Stimulated activated CD8-positive, alpha-beta memory T cell treated with anti-CD3 and anti-CD28 coated beads, Interleukin-7, amount 100 ng/mL, for 24 hours (primary cell): Measurements from ENCODE around the gene GSTO1.

ENCODE experiments used
- DNase-seq: peaks from one replicate; pipeline ENCODE4 v3.0.0-alpha.2; 2020; ENCODE audit warnings: low read depth

Gene GSTO1

DNA sequence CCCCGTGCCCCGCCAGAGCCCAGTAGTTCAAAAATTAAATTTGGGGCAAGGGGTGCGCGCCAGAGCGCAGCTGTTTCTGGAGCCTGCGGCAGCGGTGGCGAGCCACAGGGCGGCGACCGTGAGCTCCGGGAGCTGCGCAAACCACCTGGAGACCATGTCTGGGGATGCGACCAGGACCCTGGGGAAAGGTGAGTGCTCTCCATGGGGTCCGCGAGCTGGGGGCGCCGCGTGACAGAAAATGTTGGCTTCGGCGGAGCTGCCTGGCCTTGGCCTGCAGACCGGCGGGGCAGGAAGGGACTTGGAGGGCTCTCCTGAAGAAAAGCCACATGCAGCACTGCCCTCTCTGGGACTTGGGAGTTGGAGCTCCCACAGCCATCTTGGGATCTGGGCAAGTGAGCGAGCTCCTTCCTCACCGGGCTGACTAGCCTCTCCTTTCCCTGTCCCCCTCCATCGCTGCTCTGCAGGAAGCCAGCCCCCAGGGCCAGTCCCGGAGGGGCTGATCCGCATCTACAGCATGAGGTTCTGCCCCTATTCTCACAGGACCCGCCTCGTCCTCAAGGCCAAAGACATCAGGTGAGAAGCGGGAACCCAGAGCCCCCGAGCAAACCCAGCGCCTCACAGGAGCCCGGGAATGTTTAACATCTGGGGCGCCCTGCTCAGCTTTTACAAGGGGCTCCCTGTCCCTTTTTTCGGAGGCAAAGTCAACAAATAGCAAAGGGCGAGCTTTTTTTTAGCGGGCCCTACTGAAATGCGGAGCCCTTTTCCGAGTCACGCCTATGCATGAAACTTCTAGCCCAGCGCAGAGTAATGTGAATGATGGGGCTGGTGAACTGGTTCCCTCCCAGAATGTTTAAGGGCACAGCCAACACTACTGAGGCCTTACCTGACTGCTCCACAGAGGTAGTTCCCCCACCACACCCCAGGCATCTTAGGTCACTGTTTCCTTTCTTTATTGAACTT, 20.4 kb downstream of the GSTO1 start:
- DNase-seq, result no peak

- DNase-seq, result no peak
These were observed 21.5 kb downstream of the GSTO1 start for GRCh38 chr10:104276192-104276591.

GRCh38 chr10:104277785-104278184, 23.1 kb downstream of the GSTO1 start:
- no peak for DNase-seq

- DNase-seq, result no peak
These were observed 25.0 kb downstream of the GSTO1 start for GRCh38 chr10:104279550-104280259.

- DNase-seq, result no peak
These were observed 27.0 kb downstream of the GSTO1 start for GRCh38 chr10:104281694-104282093.

- no peak for DNase-seq
These were observed 30.2 kb downstream of the GSTO1 start for GRCh38 chr10:104284846-104285245.

DNA sequence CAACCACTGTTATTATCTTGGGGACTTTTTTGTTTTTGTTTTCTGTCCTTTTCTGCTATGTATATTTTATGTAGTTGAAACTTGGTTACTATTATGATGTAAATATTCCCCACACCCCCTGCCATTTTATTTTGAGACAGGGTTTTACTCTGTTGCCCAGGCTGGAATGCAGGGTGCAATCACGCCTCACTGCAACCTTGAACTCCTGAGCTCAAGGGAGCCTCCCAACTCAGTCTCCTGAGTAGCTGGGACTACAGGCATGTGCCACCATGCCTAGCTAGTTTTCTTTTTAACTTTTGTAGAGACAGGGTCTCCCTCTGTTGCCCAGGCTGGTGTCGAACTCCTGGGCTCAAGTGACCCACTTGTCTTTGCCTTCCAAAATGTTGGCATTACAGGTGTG, 32.2 kb downstream of the GSTO1 start:
- DNase-seq, result no peak

- DNase-seq, result no peak
These were observed 33.7 kb downstream of the GSTO1 start for GRCh38 chr10:104288355-104288754.

DNA sequence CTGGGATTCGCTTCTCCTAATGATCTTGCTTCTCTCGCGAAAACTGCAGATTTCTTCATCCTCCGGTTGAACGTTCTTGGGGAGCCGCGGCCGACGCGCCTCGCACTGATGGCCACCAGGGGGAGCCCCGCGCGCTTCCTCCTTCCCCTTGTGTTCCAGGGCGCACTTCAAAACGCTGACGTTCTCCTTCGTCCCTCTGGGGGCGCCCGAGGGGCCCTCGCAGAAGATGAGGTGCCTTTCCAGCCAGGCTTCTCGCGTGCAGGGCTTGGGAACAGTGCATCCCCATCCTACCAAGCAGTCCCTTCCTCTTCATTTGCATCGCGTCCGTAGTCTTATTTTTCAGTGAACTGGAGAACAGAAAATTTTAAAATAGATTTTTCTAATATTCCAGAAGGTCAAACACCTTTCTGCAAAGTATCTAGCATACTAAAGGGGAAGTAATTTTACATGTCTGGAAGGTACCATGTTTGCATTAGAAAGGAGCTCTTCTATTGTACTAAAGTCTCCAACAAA, 36.8 kb downstream of the GSTO1 start:
- peak; percentile 80 for DNase-seq

DNA sequence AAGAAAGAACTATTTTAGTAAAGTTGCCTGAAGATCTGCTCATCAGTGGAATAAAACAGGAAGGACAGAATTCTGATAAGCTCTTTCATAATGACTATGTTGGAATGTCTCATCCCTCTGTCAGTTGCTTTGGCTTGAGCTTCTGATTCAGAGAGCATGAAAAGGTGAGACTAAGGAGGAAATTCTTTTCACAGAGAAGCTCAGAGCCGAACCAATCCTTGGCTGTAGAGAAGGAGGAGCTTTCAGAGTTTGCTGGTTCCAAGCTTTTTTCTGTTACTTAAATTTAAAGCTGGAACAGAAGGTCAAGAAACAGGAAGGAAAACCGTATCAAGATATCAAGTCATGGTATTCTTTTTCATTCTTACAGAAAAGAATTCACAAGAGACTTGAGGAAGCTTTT, 38.3 kb downstream of the GSTO1 start:
- DNase-seq, result no peak

DNA sequence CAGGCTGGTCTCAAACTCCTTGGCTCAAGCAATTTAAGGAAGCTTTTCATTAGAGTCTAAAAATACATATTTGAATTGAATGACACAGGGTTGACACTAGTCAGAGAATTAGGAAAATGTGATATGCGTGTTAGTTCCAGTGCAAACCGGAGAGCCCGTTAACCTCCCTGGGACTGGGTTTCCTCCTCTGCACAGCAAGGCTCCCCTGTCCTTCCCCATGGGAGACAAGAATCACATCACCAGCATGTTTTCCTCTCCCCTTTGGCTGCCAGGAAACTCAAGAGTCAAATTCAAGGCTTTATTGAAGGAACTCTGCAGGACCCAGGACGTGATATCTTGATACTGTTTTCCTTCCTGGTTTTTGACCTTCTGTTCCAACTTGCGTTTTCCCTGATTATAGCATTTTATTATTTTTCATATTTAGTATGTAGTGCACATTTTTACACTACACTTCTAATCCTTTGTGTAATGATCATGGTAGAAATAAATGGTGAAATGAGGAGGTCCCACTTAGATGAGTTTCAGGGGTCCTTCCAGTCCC, 39.2 kb downstream of the GSTO1 start:
- no peak for DNase-seq

GRCh38 chr10:104296687-104297436, 42.2 kb downstream of the GSTO1 start:
- DNase-seq, result no peak

- no peak for DNase-seq
These were observed 43.3 kb downstream of the GSTO1 start for GRCh38 chr10:104297697-104298660.

DNA sequence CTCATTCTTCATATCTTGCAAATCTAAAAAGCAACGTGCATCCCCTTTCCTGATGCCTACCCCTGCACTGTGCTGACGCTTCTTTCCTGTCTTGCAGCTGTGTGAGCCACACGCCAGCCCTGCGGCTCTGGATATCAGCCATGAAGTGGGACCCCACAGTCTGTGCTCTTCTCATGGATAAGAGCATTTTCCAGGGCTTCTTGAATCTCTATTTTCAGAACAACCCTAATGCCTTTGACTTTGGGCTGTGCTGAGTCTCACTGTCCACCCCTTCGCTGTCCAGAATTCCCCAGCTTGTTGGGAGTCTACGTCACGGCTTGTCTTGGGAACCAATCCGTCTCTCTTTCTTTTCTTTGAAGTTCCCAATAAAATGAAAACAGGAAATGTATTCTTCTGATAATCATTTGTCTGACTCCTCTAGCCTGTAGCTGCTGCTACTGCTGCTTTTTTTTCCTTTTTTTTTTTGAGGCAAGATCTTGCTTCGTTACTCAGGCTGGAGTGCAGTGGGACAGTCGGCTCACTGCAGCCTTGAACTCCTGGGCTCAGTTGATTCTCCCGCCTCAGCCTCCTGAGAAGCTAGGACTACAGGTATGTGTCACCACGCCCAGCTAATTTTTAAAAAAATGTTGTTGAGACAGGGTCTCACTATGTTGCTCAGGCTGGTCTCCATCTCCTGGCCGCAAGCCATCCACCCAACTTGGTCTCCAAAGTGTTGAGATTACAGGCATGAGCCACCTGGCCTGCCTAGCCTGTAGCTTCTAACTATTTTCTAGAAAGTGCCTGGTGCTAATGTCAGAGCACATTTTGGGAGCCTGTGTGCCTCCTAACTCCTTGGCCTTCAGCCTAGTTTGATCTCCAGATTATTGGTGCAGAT, 44.6 kb downstream of the GSTO1 start:
- DNase-seq, result no peak

DNA sequence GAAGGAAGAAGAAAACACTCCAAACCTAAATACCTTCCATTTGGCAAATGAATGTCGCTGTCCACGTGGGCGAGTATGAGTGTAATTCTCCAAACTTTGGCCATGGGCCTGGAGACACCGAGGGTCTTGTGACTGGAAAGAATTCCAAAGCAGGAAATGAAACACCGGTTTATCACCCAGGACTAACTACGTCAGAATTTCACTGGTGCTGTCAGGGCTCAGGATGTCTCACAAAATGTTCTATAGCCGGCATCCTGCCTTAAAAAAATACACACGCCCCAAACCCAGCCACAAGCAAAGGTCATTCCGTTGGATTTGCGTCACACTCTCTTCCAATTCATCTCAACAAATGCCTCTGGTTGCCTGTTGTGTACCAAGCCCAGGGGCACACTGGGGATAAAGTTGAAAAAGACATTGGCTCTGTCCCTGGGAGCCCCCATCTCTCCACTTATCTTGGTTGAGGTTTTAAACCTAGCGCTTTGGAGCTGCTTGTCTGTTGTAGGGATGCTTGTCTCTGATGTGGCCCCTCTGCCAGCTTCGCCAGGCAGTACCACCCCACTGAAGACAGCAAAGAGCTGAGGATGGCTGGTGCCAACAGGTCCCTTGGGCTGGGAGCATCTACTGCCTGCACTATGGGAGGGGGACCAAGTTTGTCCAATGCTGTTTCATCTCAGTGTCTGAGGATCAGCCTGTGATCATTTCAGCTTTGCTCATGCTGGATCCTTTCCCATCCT, 45.5 kb downstream of the GSTO1 start:
- no peak for DNase-seq

DNA sequence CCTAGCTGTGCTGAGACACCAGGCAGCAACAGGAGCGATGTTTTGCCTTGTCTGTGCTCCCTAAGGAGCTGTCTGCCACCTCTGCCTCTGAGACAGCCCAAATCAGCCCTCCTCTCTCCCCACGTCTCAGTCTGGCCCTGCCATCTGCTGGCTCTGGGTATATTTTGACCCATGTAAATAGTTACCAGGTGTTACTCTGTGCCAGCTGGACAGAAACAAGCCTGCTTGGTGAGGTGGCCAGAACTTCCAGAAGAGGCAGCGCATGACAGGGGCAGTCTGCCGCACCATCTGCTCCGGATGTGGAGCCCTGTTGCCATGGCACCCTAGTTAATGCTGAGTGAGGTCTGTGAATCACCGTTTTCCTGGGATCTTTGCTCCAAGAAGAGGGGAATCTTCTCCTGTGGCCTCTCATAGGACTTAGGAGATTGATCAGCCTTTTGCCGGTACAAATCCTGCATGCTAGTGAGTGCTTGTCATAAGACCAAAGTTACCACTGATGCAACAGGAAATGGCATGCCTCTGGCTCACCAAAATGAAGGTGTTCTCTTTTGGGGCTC, 46.1 kb downstream of the GSTO1 start:
- no peak for DNase-seq

DNA sequence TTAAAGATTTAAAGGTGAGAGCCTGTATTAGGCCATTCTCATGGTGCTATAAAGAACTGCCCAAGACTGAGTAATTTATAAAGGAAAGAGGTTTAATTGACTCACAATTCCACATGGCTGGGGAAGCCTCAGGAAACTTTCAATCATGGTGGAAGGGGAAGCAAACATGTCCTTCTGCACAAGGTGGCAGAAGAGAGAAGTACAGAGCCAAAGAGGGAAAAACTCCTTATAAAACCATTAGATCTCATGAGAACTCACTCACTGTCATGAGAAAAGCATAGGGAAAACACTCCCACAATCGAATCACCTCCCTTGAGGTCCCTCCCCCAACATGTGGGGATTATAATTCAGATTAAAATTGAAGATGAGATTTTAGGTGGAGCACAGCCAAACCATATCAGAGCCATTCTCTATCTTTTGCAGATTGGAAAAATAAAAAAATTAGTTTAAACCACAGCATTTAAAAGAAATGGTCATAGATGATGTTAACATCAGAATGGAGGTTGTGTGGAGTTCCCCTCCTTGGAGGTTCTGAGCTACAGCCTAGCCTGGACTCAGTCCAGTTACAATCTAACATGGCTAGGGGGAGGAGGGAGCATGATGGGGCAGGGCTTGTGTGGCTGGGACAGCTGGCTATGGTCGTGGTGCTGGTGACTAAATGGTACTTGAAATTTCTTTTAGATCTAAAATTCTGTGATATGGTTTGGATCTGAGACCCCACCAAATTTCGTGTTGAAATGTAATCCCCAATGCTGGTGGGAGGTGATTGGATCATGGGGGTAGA, 47.4 kb downstream of the GSTO1 start:
- no peak for DNase-seq
